ENCODE results near the gene C1orf21.

Gene C1orf21

GRCh38 chr1:184408580-184408979 is 21.8 kb downstream of the C1orf21 start:
- DNase-seq (ENCODE audit: low read depth in 2 of 3, low spot score in 2 of 3) = no peak

- DNase-seq (ENCODE audit: low read depth in 2 of 3, low spot score in 2 of 3) = no peak
Observed at GRCh38 chr1:184409011-184409410, 22.2 kb downstream of the C1orf21 start.

GRCh38 chr1:184412472-184412871 is 25.6 kb downstream of the C1orf21 start:
- no peak for DNase-seq (ENCODE audit: low read depth in 2 of 3, low spot score in 2 of 3)

GRCh38 chr1:184416481-184416880 is 29.7 kb downstream of the C1orf21 start:
- no peak for DNase-seq (ENCODE audit: low read depth in 2 of 3, low spot score in 2 of 3)

- DNase-seq (ENCODE audit: low read depth in 2 of 3, low spot score in 2 of 3) = no peak
Observed at GRCh38 chr1:184416946-184417345, 30.1 kb downstream of the C1orf21 start.

- DNase-seq (ENCODE audit: low read depth in 2 of 3, low spot score in 2 of 3) = no peak
Observed at GRCh38 chr1:184417916-184418315, 31.1 kb downstream of the C1orf21 start.

GRCh38 chr1:184418652-184419349 is 32.0 kb downstream of the C1orf21 start:
- DNase-seq (ENCODE audit: low read depth in 2 of 3, low spot score in 2 of 3) = no peak

GRCh38 chr1:184419350-184420161 is 32.7 kb downstream of the C1orf21 start:
- no peak for DNase-seq (ENCODE audit: low read depth in 2 of 3, low spot score in 2 of 3)

- no peak for DNase-seq (ENCODE audit: low read depth in 2 of 3, low spot score in 2 of 3)
Observed at GRCh38 chr1:184422490-184423233, 35.8 kb downstream of the C1orf21 start.

- no peak for DNase-seq (ENCODE audit: low read depth in 2 of 3, low spot score in 2 of 3)
Observed at GRCh38 chr1:184423649-184424048, 36.8 kb downstream of the C1orf21 start.

GRCh38 chr1:184424157-184424556 is 37.3 kb downstream of the C1orf21 start:
- DNase-seq (ENCODE audit: low read depth in 2 of 3, low spot score in 2 of 3) = no peak

- no peak for DNase-seq (ENCODE audit: low read depth in 2 of 3, low spot score in 2 of 3)
Observed at GRCh38 chr1:184424945-184425344, 38.1 kb downstream of the C1orf21 start.

- DNase-seq (ENCODE audit: low read depth in 2 of 3, low spot score in 2 of 3) = no peak
Observed at GRCh38 chr1:184425449-184426277, 38.8 kb downstream of the C1orf21 start.

GRCh38 chr1:184426278-184426674 is 39.4 kb downstream of the C1orf21 start:
- DNase-seq (ENCODE audit: low read depth in 2 of 3, low spot score in 2 of 3) = no peak

GRCh38 chr1:184427722-184428121 is 40.9 kb downstream of the C1orf21 start:
- no peak for DNase-seq (ENCODE audit: low read depth in 2 of 3, low spot score in 2 of 3)

- DNase-seq (ENCODE audit: low read depth in 2 of 3, low spot score in 2 of 3) = no peak
Observed at GRCh38 chr1:184428604-184429003, 41.8 kb downstream of the C1orf21 start.

GRCh38 chr1:184429335-184429734 is 42.5 kb downstream of the C1orf21 start:
- no peak for DNase-seq (ENCODE audit: low read depth in 2 of 3, low spot score in 2 of 3)

GRCh38 chr1:184433956-184434502 is 47.2 kb downstream of the C1orf21 start:
- no peak for DNase-seq (ENCODE audit: low read depth in 2 of 3, low spot score in 2 of 3)

- DNase-seq (ENCODE audit: low read depth in 2 of 3, low spot score in 2 of 3) = no peak
Observed at GRCh38 chr1:184437291-184437690, 50.5 kb downstream of the C1orf21 start.

- DNase-seq (ENCODE audit: low read depth in 2 of 3, low spot score in 2 of 3) = no peak
Observed at GRCh38 chr1:184438363-184438762, 51.5 kb downstream of the C1orf21 start.

- no peak for DNase-seq (ENCODE audit: low read depth in 2 of 3, low spot score in 2 of 3)
Observed at GRCh38 chr1:184442260-184442659, 55.4 kb downstream of the C1orf21 start.
